Colonic mucosa (tissue), 4 donors: ENCODE data around the gene BANF2. TPM values are rescaled to one million over a fixed set of nuclear protein-coding genes. Genes with fewer than 3 reads are reported as not detected.

Source experiments
- DNase-seq: peaks from one replicate; pipeline ENCODE4 v3.0.0-alpha.2; 2020
- H3K27ac ChIP-seq: fragments of 200-600 bp; one replicate; pipeline ENCODE4 v1.8.0; 2021
- H3K27me3 ChIP-seq: fragments of 200-600 bp; one replicate; pipeline ENCODE4 v1.8.0; 2021
- H3K36me3 ChIP-seq: fragments of 200-600 bp; one replicate; pipeline ENCODE4 v1.8.0; 2021
- H3K4me1 ChIP-seq: fragments of 200-600 bp; one replicate; pipeline ENCODE4 v1.8.0; 2021; ENCODE audit warnings: mild to moderate bottlenecking
- H3K4me3 ChIP-seq: fragments of 200-600 bp; one replicate; pipeline ENCODE4 v1.8.0; 2021
- H3K9ac ChIP-seq, 2 donors: one replicate each; pipeline ENCODE4 v1.7.0; 2013; ENCODE audit warnings: control low read depth in 2 of 2, low read depth in 2 of 2, low read length in 2 of 2
- H3K9me3 ChIP-seq: fragments of 200-600 bp; one replicate; pipeline ENCODE4 v1.8.0; 2021
- CTCF ChIP-seq: fragments of 200-600 bp; IDR thresholded peaks from one replicate; pipeline ENCODE4 v1.8.0; 2022; ENCODE audit warnings: antibody characterized with exemption, mild to moderate bottlenecking
- intact Hi-C: fragments of 100-400 bp; cut with DNase I; formaldehyde crosslinking; loops from one replicate; pipeline ENCODE4 v1.14.1; 2022
- total RNA-seq, 2 donors: library from RNA; stranded (reverse); fragmentation: NEBNext Ultra II Directional in 1 of 2; extraction: Animal tissue kit (Norgen Biotek cat#: 25700) in 1 of 2; gene quantifications; one replicate each; pipeline ENCODE4 v1.2.1, GENCODE V29; 2021
- donor health status: healthy.
- donor health status: DM: no; HTN: no; CAD: no.
- donor health status: DM: no; HTN: no; CAD: no.

Gene BANF2
- total RNA-seq, 2 donors from 2014 or later, result not detected

DNA sequence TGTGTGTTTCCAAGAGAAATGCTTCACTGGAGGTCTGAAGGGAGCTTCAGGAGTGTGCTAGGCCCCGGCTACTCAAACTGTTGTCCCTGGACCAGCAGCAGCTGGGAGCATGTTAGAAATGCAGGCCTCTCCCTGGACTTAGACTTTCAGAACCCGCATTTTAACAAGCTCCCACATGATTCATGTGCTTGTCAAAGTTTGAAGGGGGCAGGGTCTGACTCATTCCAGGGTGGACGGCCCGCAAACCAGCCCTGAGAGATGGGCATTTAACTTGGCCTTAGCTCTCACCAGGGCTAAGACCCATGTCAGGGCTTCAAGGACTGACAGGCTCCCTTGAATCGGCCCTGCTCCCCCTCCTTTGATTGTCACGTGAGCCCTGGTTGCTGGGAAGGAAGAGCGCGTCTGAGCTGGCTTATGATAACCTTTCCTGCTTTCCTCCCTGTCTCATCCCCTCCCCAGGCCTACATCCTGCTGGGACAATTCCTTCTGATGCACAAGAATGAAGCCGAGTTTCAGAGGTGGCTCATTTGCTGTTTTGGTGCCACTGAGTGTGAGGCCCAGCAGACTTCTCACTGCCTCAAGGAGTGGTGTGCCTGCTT, 35.5 kb downstream of the BANF2 start:
- no peak overlapping the region for H3K27ac ChIP-seq
- TF ChIP-seq CTCF, result no peak
- no peaks in the 10 kb centered on the region for H3K4me1 ChIP-seq
- no peak for DNase-seq
- H3K4me3 ChIP-seq, result no peak overlapping the region
- no peaks in the 10 kb centered on the region for H3K36me3 ChIP-seq
- H3K27me3 ChIP-seq, result no peaks in the 10 kb centered on the region
- intact Hi-C loops, result no loop called here
- no peaks in the 10 kb centered on the region for H3K9me3 ChIP-seq
- H3K9ac ChIP-seq, result no peak overlapping the region

DNA sequence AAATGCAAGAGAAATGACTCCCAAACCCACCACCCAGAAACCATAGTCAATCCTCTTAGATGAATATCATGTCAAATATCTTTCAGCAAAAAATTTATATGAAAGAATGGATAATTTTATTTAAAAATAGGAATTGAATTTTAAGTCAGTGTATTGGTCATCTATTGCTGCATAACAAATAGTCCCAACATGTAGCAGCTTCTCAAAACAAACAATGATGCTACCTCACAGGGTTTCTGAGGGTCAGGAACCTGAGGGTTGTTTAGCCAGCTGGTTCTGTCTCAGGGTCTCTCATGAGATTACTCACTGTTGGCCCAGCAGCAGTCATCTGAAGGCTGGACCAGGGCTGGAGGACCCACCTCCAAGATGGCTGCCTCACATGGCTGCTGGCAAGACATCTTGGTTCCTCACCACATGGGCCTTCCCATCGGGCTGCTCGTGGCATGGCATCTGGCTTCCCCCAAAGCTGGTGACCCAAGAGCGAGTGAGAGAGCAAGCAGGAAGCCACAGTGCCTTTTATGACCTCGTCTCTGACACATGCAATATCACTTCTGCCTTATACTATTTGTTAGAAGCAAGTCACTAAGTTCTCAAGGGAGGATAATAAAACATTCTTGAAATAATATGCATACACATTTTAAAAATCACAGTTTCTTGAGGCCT, 36.3 kb downstream of the BANF2 start:
- Histone ChIP-seq H3K36me3 (no peaks in the 10 kb centered on the region), H3K4me3 (no peak overlapping the region), H3K27me3 (no peaks in the 10 kb centered on the region), H3K9me3 (no peaks in the 10 kb centered on the region), H3K4me1 (no peaks in the 10 kb centered on the region), H3K27ac (no peak overlapping the region), H3K9ac (no peak overlapping the region)
- no peak for TF ChIP-seq CTCF
- intact Hi-C loops, result no loop called here
- DNase-seq, result no peak

DNA sequence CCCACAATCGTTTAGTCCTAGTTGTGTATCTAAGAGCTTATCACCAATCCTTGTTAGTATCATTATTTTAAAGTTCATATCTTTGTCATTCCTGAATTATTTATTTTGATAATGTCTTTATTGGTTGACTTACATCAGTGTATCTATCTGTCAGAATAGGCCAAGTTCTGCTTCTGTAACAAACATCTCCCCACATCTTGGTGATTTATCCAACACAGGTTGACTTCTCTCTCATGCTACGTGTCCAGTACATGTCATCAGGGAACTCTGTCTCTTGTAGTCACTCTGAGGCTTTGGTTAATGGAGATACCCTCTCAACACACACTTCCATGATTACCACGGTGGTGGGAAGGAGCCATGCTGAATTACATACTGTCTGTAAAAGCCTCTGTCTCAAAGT, 38.4 kb downstream of the BANF2 start:
- intact Hi-C loops, result no loop called here
- no peak overlapping the region for H3K27ac ChIP-seq
- H3K4me1 ChIP-seq, result no peaks in the 10 kb centered on the region
- H3K36me3 ChIP-seq, result no peaks in the 10 kb centered on the region
- no peaks in the 10 kb centered on the region for H3K27me3 ChIP-seq
- H3K4me3 ChIP-seq, result no peak overlapping the region
- H3K9ac ChIP-seq, result no peak overlapping the region
- no peaks in the 10 kb centered on the region for H3K9me3 ChIP-seq
- no peak for TF ChIP-seq CTCF
- DNase-seq, result no peak

DNA sequence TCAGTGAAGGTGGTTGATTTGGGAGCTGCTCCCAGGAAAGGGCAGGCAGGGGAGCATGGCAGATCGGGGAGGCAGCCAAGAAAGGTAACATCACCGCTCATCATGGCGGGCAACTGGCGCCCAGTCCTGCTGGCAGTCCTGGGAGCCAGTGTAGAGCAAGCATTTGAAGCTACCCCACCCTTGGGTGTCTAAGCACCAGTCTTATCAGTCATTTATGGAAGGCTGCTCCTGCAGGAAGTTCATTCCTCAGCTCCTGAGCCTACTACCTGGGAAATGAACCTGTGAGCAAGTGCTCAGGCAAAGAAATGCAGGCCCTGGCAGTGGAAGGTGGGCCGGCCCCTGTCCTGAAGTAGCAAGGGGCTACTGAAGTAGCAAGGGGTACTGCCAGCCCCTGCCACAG, 41.5 kb downstream of the BANF2 start:
- intact Hi-C loops, result no loop called here
- DNase-seq, result no peak
- H3K36me3 ChIP-seq, result no peaks in the 10 kb centered on the region
- no peak overlapping the region for H3K9ac ChIP-seq
- no peaks in the 10 kb centered on the region for H3K27me3 ChIP-seq
- TF ChIP-seq CTCF, result no peak
- no peak overlapping the region for H3K27ac ChIP-seq
- no peak overlapping the region for H3K4me3 ChIP-seq
- H3K9me3 ChIP-seq, result no peaks in the 10 kb centered on the region
- H3K4me1 ChIP-seq, result no peaks in the 10 kb centered on the region

GRCh38 chr20:17742731-17743130, 43.0 kb downstream of the BANF2 start:
- Histone ChIP-seq H3K9me3 (no peaks in the 10 kb centered on the region), H3K4me1 (no peaks in the 10 kb centered on the region), H3K36me3 (no peaks in the 10 kb centered on the region), H3K27ac (no peak overlapping the region), H3K4me3 (no peak overlapping the region), H3K27me3 (no peaks in the 10 kb centered on the region), H3K9ac (no peak overlapping the region)
- TF ChIP-seq CTCF, result no peak
- DNase-seq, result no peak
- intact Hi-C loops, result no loop called here
